Measurements from ENCODE around the gene ARHGAP28.
"Not testable (repeated sequence)": the region's sequence is repeated elsewhere in the genome, so short reads cannot be mapped to it uniquely, and the experiment has no call there.

Gene ARHGAP28

DNA sequence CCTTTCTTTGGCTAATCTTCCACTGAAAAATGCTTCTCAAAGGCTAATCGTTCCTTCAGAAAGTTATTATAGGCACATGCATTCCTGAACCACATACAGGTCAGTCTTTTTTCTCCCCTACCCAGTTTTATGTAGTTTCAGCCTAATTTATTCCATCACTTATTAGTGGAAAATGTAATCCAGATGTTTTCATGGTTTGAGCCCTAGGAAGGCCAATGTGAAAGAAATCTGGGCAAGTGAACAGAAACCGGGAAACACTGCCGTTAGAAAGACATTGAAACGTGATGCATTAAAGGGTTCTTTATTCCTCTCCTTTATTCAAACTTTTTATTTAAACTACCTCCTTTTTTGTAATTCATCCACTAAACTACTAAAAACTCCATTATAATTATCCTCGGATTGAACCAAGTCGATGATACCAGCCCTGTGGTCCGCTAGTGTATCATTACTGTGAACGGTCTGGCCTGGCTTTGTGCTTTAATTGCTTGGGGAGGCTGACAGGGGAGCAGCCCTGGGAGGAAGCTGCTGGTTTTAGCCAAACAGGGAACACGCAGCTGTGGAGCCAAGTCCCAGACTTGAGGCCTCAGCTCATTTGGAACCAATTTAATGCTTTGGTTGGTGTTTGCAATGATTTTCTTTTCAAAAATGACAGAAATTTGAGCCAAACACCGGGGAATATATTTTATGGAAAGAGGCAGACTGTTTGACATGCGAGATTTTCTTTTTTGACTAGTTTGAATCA lies 149.2 kb downstream of the ARHGAP28 start:
- peak; percentile 68 for DNase-seq

GRCh38 chr18:6879508-6880195 lies 150.1 kb downstream of the ARHGAP28 start:
- DNase-seq: no peak

DNA sequence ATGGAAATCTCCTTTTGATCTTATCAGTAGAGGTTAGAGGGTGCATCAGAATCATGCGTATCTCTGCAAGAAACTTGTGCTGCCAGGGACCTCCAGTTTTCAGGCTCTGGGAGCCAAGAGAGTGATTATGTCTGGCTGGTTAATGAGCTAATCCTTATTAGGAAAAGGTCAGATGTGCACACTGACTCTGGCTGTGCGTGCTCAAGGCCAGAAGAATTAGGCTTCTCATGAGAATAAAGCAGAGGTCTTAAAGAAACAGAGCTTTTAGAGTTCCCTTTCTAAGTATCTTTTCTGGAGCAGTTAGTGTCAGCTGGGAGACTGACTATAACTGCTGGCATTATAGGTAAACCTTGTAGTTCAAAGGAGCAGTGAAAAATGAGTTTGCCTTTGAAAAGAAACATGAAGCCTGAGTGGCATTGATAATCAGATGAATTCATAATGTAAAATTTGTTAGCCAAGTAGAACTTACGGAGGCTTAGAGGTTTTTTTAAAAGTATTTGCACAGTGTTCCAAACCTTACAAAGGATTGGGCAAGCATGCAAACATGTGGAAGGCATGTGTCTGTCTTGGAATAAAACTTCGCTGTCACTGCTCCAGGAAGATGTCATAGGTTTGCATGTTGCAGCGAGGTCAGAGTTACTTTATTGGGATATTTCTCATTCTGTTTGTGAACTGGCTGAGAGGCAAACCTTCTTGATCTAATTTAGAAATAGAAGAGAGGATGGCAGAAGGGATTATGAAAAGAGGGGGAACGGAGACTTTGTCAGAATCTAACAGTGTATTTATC lies 151.7 kb downstream of the ARHGAP28 start:
- DNase-seq: peak; percentile 83

- DNase-seq: no peak
These were observed 152.9 kb downstream of the ARHGAP28 start for GRCh38 chr18:6882401-6882800.

DNA sequence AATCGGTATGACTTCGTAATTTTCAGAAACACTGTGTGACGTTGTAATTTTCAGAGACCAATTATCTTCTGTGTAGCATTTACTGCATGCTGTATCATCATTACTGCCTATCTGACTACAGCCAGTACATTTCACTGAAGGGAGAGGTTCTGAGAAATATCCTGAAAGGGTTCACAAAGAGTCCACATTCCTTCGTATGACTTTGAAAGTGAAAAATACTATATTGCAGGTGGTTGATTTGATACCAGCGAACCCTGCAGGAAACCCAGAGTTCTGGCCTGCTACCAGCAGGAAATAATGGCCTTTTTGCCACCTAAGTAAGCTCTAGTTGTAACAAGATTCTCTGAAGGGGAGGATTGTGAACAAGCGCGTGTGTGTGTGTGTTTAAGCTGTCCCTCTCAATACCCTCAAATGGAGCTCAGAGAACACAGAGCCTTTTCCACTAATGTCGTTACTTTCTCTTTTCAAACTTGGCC lies 155.5 kb downstream of the ARHGAP28 start:
- DNase-seq: peak; percentile 53

- peak; percentile 61 for DNase-seq
These were observed 156.7 kb downstream of the ARHGAP28 start for GRCh38 chr18:6885992-6886796.

- DNase-seq: no peak
These were observed 157.3 kb downstream of the ARHGAP28 start for GRCh38 chr18:6886797-6887330.

GRCh38 chr18:6891788-6892187 lies 162.3 kb downstream of the ARHGAP28 start:
- no peak for DNase-seq

- no peak for DNase-seq
These were observed 171.9 kb downstream of the ARHGAP28 start for GRCh38 chr18:6901286-6901926.

- DNase-seq: peak; percentile 10
These were observed 187.6 kb downstream of the ARHGAP28 start for GRCh38 chr18:6917072-6917471.

DNA sequence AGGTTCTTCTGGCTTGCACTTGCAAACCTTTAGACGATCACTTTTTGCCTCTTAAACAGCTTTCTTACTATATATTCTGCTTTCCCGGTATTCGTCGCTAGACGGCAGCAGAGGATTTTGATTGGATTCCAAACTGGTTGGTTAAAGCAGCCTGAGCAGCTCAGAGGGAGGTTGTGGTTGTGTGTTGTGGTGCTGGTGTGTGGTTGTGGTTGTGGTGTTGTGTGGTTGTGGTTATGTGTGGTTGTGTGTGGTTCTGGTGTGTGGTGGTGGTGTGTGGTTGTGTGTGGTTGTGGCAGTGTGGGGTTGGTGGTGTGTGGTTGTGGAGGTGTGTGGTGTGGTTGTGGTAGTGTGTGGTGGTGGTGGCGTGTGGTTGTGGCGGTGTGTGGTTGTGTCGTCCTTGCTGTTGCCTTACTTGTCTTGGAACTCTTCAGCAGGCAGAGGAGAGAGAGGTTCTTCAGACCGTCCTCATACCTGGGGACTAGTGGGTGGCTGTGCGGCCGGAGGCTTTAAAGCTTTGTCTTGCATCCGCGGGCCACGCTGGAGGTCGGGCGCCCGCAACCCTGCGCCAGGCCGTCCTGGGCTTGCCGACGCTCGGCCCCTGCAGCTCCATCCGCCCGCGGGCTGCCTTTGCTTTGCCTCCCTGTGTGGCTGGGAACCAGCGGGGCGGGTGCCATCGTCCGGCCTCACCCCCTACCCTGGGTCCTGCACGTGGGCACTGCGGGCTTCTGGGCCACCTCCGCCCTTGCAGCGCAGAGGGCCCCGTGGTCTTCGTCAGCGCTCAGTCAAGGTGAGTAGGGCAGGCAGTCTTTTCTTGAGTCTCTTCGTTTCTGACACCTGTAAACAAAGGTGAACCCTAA lies 190.8 kb downstream of the ARHGAP28 start:
- peak; percentile 65 for DNase-seq

- no peak for DNase-seq
These were observed 192.1 kb downstream of the ARHGAP28 start for GRCh38 chr18:6921571-6921970.

DNA sequence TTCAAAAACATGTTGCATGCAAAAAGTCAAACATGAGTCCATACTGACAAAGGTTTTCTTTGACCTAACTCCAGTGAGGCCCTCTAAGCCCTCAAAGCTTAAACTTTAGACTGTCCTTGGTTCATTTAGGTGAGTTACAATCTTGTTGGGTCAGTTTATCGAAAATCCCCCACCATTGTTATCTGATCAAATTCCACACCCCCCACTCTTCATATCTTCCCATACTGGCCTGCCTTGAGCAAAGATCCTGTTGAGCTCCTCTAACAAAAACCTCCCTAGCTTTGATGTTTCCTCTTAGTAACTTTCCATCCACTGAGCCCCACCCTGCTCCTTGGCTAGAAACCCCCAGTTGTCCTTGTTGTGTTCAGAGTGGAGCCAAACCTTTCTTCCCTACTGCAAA lies 193.7 kb downstream of the ARHGAP28 start:
- DNase-seq: no peak

DNA sequence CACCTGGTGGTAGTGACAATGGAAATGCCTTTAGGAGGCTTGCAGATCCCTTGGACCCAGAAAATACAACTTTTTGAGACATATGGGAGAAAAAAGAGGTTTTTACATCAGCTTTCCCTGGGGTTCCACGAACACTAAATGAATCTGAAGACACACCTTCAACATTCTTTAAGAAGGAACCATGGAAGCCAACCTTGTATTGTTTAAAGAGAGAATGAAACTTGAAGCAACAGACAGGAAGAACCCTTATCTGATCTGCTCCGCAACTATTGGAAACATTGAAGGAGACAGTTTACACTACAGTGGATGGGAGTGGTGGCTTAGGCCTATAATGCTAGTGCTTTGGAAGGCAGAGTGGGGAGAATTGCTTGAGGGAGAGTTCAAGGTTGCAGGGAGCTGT lies 197.6 kb downstream of the ARHGAP28 start:
- no peak for DNase-seq

DNA sequence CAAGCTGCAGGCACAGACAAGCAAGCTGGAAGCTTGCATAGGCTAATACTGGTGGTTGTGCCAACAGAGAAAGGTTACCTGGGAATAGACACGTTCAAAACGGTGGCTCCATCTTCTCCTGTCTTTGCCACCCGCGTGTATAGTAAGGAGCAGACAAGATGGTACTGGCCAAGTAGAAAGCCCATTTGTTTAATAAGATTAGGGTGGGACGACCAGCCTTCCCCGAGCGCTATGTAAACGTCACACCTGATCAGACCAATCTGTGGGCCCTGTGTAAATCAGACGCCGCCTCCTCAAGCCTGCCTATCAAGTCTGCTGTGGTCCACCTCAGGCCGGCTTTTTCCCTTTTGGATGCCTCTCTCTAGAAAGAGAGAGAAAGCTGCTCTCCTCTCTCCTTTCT lies 198.8 kb downstream of the ARHGAP28 start:
- no peak for DNase-seq

GRCh38 chr18:6929370-6930102 lies 200.0 kb downstream of the ARHGAP28 start:
- DNase-seq: no peak

DNA sequence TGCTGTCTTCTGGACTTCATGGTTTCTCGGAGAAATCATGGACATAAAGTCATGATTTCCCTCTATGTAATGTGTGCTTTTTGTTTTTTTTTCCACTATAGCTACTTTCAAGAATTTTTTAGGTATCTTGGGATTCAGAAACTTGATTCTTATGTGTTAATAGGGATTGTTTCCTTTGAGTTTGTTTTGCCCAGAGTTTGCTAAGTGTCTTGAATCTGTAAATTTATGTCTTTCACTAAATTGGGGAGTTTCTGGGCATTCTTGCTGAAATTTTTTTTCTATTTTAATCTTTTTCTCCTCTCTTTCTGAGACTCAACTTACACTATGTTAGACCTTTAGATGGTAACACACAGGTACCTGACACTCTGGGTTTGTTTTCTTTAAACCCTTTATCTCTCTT lies 205.3 kb downstream of the ARHGAP28 start:
- DNase-seq: no peak

DNA sequence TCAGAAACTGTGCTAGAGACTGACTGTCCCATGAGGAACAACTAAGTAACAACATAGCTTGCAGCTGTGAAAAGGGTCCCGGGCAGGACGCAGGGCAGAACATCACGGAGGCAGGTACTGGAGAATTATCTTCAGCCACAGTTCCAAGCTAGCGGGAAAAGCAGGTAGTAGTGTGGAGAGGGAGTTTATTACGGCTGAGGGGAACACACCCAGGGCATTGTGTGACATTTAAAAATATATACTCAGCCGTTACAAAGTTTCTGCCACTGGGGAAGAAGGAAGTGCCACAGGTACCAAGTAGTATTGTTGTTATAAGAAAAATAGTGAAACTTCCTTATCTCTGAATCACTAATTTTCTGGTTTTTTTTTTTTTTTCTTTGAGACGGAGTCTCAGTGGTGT lies 208.5 kb downstream of the ARHGAP28 start:
- DNase-seq: no peak

DNA sequence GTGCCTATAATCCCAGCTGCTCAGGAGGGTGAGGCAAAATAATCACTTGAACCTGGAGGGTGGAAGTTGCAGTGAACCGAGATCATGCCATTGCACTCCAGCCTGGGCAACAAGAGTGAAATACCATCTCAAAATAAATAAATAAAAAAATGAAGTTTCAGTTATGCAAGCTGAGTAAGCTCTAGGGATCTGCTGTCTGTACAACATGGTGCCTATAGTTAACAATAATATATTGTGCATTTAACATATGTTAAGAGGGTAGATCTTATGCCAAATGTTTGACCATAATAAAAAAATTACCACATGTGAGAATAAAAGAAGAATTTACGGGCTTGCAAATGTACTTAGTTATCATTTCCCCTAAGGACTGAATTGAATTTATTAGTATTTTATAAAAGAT lies 208.9 kb downstream of the ARHGAP28 start:
- not testable (repeated sequence) for DNase-seq

DNA sequence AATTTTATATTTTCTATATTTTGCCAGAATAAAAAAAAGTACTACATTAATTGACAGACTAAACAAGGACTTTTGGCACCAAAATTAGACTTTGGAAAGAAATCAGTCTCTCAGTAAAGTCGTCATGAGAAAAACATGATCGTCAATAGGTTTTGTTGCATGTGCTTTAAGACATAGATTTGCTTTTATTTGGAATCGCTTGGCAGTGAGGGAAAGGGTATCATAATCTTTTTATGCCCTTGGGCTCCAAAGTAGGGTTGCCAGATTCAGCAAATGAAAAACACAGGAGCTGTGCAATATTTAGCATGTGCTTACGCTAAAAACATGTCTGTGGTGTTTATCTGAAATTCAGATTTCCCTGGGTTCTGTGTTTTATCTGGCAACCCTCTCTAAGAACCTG lies 210.5 kb downstream of the ARHGAP28 start:
- DNase-seq: no peak
